ENCODE measurements around the gene ROS1.

Gene ROS1

DNA sequence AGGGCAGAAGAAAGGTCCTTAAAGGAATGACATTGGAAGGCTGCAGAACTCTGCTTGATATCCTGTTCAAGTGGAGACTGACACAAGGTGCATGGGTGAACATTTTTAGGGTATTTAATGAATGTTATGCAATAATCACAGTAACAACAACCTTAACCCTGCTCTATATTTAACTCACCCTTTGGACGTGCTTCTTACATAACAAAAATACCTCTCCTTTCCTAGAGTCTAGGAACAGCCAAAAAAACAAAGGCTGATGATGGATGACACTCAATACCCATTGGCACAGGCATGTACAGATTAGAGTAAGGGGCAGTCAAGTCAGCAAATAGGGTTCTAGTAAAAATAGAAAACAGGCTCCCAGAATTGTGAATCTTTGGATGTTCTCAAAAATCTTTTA lies 30.6 kb downstream of the ROS1 start:
- Histone ChIP-seq H4K20me1 (ENCODE audit: insufficient read depth, low read length) (no peaks in the 10 kb centered on the region), H2AFZ (ENCODE audit: low read length) (no peak overlapping the region), H3K27ac (ENCODE audit: low read depth, low read length, poor library complexity, severe bottlenecking) (no peak overlapping the region), H3K9ac (ENCODE audit: low read length) (no peak overlapping the region), H3K79me2 (ENCODE audit: insufficient read depth, low read length) (no peaks in the 10 kb centered on the region), H3K4me1 (ENCODE audit: insufficient read depth, low read length, severe bottlenecking) (no peaks in the 10 kb centered on the region), H3K36me3 (ENCODE audit: insufficient read depth, low read length) (no peaks in the 10 kb centered on the region), H3K4me3 (ENCODE audit: low read depth, low read length, poor library complexity, severe bottlenecking) (no peak overlapping the region), H3K9me3 (ENCODE audit: low read length) (no peaks in the 10 kb centered on the region), H3K27me3 (ENCODE audit: insufficient read depth, low read length) (no peaks in the 10 kb centered on the region), H3K4me2 (ENCODE audit: low read length) (no peak overlapping the region), H3K9me2 (ENCODE audit: low read depth, low read length) (no peaks in the 10 kb centered on the region), H3F3A (ENCODE audit: insufficient read depth, low read length) (no peaks in the 10 kb centered on the region)
- TF ChIP-seq, protein P1, sequence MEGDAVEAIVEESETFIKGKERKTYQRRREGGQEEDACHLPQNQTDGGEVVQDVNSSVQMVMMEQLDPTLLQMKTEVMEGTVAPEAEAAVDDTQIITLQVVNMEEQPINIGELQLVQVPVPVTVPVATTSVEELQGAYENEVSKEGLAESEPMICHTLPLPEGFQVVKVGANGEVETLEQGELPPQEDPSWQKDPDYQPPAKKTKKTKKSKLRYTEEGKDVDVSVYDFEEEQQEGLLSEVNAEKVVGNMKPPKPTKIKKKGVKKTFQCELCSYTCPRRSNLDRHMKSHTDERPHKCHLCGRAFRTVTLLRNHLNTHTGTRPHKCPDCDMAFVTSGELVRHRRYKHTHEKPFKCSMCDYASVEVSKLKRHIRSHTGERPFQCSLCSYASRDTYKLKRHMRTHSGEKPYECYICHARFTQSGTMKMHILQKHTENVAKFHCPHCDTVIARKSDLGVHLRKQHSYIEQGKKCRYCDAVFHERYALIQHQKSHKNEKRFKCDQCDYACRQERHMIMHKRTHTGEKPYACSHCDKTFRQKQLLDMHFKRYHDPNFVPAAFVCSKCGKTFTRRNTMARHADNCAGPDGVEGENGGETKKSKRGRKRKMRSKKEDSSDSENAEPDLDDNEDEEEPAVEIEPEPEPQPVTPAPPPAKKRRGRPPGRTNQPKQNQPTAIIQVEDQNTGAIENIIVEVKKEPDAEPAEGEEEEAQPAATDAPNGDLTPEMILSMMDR (IDR thresholded peaks at IDR 0.05; ENCODE audit: low read length), result no peak
- TF ChIP-seq EZH2 (IDR thresholded peaks at IDR 0.05; ENCODE audit: borderline replicate concordance, low read length), result no peak

DNA sequence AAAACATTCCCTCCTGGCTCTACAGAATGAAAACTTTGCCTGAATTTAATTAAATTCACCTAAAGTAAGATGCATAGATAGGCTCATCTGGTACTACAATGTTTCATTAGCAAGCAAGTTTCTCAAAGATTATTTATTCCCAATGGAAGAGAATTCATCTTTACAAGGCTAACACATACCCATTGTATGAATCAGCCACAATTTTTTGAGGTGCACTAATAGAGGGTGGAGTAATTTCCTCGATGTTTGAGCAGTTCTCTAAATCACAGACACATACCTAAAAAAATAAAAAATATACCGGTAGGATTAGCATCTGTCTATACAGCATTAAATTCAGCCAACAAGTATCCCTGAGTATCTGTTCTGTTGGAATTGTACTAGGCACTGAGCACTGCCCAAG lies 32.7 kb downstream of the ROS1 start:
- TF ChIP-seq, protein P1 (IDR thresholded peaks at IDR 0.05; ENCODE audit: low read length), result no peak
- no peak for TF ChIP-seq EZH2 (IDR thresholded peaks at IDR 0.05; ENCODE audit: borderline replicate concordance, low read length)
- H3K79me2 ChIP-seq (ENCODE audit: insufficient read depth, low read length), result no peaks in the 10 kb centered on the region

DNA sequence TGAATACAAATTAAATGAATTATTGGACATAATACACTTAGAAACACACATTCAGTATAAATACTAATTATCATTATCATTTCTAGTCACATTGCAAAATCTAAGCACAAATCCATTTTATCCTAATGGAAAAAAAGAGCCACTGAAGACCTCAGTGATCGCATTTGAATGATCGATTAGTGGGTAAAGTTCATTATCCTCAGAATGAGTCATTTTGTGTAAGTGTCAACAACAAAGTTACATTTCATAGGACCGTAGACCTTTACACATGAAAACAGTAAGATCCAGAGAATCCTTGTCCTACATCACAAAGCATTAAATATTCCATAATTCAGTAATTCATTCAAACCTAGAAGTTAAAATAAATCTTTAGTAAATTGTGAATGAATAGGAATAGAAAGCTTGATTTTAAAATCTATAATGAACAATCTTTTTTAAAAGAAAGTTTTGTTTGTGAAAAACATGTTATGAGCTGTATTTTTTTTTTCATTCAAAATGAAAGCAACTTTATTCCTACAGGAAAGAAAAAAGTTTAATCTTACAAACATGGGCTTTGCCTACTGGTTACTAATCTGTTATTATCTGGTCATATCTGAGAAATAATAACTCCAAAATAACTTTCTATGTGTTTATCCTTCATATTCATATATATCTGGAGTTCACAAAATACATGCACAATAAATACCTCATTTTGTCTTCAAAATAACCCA lies 33.7 kb downstream of the ROS1 start:
- no peaks in the 10 kb centered on the region for H3K79me2 ChIP-seq (ENCODE audit: insufficient read depth, low read length)
- H3K4me2 ChIP-seq (ENCODE audit: low read length), result no peak overlapping the region
- no peaks in the 10 kb centered on the region for H3K4me1 ChIP-seq (ENCODE audit: insufficient read depth, low read length, severe bottlenecking)
- no peak for TF ChIP-seq EZH2 (IDR thresholded peaks at IDR 0.05; ENCODE audit: borderline replicate concordance, low read length)
- TF ChIP-seq, protein P1 (IDR thresholded peaks at IDR 0.05; ENCODE audit: low read length), result no peak
- no peaks in the 10 kb centered on the region for H3K9me2 ChIP-seq (ENCODE audit: low read depth, low read length)
- no peaks in the 10 kb centered on the region for H3K9me3 ChIP-seq (ENCODE audit: low read length)
- H3K36me3 ChIP-seq (ENCODE audit: insufficient read depth, low read length), result no peaks in the 10 kb centered on the region
- H4K20me1 ChIP-seq (ENCODE audit: insufficient read depth, low read length), result no peaks in the 10 kb centered on the region
- no peaks in the 10 kb centered on the region for H3K27me3 ChIP-seq (ENCODE audit: insufficient read depth, low read length)
- no peak overlapping the region for H3K9ac ChIP-seq (ENCODE audit: low read length)
- H2AFZ ChIP-seq (ENCODE audit: low read length), result no peak overlapping the region
- H3K4me3 ChIP-seq (ENCODE audit: low read depth, low read length, poor library complexity, severe bottlenecking), result no peak overlapping the region
- no peaks in the 10 kb centered on the region for H3F3A ChIP-seq (ENCODE audit: insufficient read depth, low read length)
- no peak overlapping the region for H3K27ac ChIP-seq (ENCODE audit: low read depth, low read length, poor library complexity, severe bottlenecking)

More for the DNA sequence above, 32.7 kb downstream of the ROS1 start:
- Histone ChIP-seq H3F3A (ENCODE audit: insufficient read depth, low read length) (no peaks in the 10 kb centered on the region), H3K4me1 (ENCODE audit: insufficient read depth, low read length, severe bottlenecking) (no peaks in the 10 kb centered on the region), H3K4me3 (ENCODE audit: low read depth, low read length, poor library complexity, severe bottlenecking) (no peak overlapping the region), H3K9ac (ENCODE audit: low read length) (no peak overlapping the region), H3K4me2 (ENCODE audit: low read length) (no peak overlapping the region), H3K9me2 (ENCODE audit: low read depth, low read length) (no peaks in the 10 kb centered on the region), H2AFZ (ENCODE audit: low read length) (no peak overlapping the region), H3K9me3 (ENCODE audit: low read length) (no peaks in the 10 kb centered on the region), H3K27ac (ENCODE audit: low read depth, low read length, poor library complexity, severe bottlenecking) (no peak overlapping the region), H3K36me3 (ENCODE audit: insufficient read depth, low read length) (no peaks in the 10 kb centered on the region), H3K27me3 (ENCODE audit: insufficient read depth, low read length) (no peaks in the 10 kb centered on the region), H4K20me1 (ENCODE audit: insufficient read depth, low read length) (no peaks in the 10 kb centered on the region)

All from OCI-LY1 (cell line).